Measurements from ENCODE around the gene ADAMTSL1. TPM values are rescaled to one million over a fixed set of nuclear protein-coding genes. Genes with fewer than 3 reads are reported as not detected.

The ADAMTSL1 gene
- polyA plus RNA-seq, 12 donors: 8.4 to 25.2 (median 16.0) TPM; not detected in 1

- no peak for DNase-seq
These were observed 16.4 kb upstream of the ADAMTSL1 start for GRCh38 chr9:18457510-18457909.

- DNase-seq: no peak
These were observed 13.9 kb upstream of the ADAMTSL1 start for GRCh38 chr9:18459962-18460584.

- DNase-seq: no peak
These were observed 12.5 kb upstream of the ADAMTSL1 start for GRCh38 chr9:18461496-18461895.

- DNase-seq: no peak
These were observed 10.0 kb upstream of the ADAMTSL1 start for GRCh38 chr9:18463991-18464390.

GRCh38 chr9:18466101-18466500, 7.9 kb upstream of the ADAMTSL1 start:
- no peak for DNase-seq

- no peak for DNase-seq
These were observed 6.3 kb upstream of the ADAMTSL1 start for GRCh38 chr9:18467696-18468095.

- DNase-seq: no peak
These were observed 1.5 kb upstream of the ADAMTSL1 start for GRCh38 chr9:18472435-18472834.

- peak; percentile 52 for DNase-seq
These were observed 1.1 kb upstream of the ADAMTSL1 start for GRCh38 chr9:18472841-18473251.

- DNase-seq: peak; percentile 67
These were observed 830 bp downstream of the ADAMTSL1 start for GRCh38 chr9:18474783-18475182.

- no peak for DNase-seq
These were observed 3.2 kb downstream of the ADAMTSL1 start for GRCh38 chr9:18477121-18477660.

- no peak for DNase-seq
These were observed 3.8 kb downstream of the ADAMTSL1 start for GRCh38 chr9:18477719-18478118.

GRCh38 chr9:18478501-18479361, 4.8 kb downstream of the ADAMTSL1 start:
- DNase-seq: no peak

- DNase-seq: no peak
These were observed 5.5 kb downstream of the ADAMTSL1 start for GRCh38 chr9:18479405-18479804.

GRCh38 chr9:18480662-18481093, 6.7 kb downstream of the ADAMTSL1 start:
- DNase-seq: no peak

- no peak for DNase-seq
These were observed 8.4 kb downstream of the ADAMTSL1 start for GRCh38 chr9:18482371-18482770.

- no peak for DNase-seq
These were observed 11.8 kb downstream of the ADAMTSL1 start for GRCh38 chr9:18485714-18486113.

GRCh38 chr9:18487611-18488010, 13.7 kb downstream of the ADAMTSL1 start:
- DNase-seq: peak; percentile 64

GRCh38 chr9:18488886-18489285, 14.9 kb downstream of the ADAMTSL1 start:
- DNase-seq: no peak

- DNase-seq: no peak
These were observed 15.9 kb downstream of the ADAMTSL1 start for GRCh38 chr9:18489861-18490260.

- DNase-seq: no peak
These were observed 16.9 kb downstream of the ADAMTSL1 start for GRCh38 chr9:18490641-18491370.

GRCh38 chr9:18492612-18493011, 18.7 kb downstream of the ADAMTSL1 start:
- DNase-seq: no peak

- no peak for DNase-seq
These were observed 19.6 kb downstream of the ADAMTSL1 start for GRCh38 chr9:18493451-18493993.

Measured in muscle of arm (tissue), 12 donors.